Measurements from ENCODE around the gene GLT6D1. TPM values are rescaled to one million over a fixed set of nuclear protein-coding genes. Genes with fewer than 3 reads are reported as not detected.
A peak's percentile ranks its signal among the peaks of the same experiment; 100 is the strongest.

Gene GLT6D1
- total RNA-seq, 1 donor from 2014 or later = not detected

GRCh38 chr9:135608294-135608998, 30.9 kb downstream of the GLT6D1 start:
- no peak for DNase-seq

- DNase-seq = no peak
Observed at GRCh38 chr9:135607401-135608293, 31.7 kb downstream of the GLT6D1 start.

DNA sequence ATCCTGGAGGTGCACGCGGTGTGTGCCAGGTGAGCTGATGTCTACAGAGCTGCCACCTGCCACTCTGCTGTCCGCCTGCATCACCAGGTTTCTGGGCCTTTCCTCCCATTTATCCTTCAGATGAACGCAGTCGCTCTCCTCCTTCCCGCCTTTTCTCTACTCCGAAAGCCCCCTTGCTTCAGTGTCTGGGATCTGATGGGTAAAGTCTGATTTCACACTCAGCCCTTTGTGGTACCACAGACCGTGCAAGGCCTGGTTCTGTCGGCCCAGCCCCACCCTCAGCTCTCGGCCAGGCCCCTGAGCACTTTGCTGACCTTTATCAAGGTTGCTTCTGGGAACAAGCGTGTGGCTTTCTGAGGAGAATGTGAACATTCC, 32.5 kb downstream of the GLT6D1 start:
- no peak for DNase-seq

DNA sequence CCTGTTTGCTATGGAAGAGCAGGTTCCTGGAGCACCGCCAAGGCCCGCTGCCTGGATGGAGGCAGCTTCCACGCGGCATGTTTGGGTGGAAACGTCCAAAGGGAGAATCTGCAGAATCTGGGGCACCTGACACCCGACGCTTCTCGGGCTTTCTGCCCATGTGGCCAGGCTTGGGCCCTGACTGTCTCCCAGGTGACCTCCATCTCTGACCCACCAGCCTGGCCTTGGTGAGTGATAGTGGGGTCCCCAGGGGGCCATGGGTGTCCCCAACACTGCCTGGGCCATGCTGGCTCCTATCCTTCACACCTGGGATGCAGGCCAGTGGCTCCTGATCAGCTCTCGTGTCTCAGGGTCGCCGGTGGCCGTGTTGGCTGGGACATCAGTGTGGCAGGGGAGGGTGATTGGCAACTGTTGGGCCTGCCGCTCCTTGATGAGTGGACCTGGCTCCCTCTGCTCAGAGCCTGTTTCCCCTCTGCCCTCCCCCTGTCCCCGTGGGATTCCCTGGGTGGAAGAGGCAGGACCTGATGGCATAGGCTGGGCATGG, 34.0 kb downstream of the GLT6D1 start:
- peak; percentile 31 for DNase-seq

DNA sequence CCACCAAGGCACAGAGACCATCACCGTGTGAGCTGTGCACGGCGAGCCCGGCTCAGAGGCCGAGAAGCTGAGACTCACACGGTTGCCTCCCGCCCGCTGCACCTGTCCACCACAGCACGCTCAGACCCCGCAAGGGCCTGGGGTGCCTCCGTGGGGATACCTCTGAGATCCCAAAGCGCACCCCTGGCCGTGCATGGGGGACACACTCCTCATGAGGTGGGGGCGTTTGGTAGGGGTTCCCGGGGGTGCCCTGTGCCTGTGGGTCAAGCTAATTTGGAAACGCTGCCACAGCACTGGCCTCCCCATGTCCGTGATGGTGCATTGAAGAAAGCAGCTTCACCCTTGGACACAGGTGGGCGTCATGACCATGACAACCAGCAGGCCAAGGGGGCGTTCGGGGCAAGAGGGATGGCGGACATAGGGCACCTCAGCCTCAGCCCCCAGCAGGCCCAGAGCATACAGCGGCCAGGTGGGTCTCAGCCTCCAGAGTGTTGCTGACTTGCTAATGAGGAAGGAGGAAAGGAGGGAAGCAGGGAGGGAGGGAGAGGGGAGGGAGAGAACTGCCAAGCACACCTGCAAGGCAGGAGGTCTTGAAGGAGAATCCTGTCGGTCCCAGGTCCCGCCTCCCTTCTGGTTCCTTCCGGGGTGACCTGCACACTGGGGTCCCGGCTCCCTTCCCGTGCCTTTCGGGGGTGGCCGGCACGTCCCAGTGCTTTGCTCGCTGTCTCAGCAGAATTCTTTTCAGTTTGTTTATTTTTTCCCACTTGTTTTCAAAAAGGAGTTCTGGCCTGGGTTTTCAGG, 34.7 kb downstream of the GLT6D1 start:
- DNase-seq = no peak

DNA sequence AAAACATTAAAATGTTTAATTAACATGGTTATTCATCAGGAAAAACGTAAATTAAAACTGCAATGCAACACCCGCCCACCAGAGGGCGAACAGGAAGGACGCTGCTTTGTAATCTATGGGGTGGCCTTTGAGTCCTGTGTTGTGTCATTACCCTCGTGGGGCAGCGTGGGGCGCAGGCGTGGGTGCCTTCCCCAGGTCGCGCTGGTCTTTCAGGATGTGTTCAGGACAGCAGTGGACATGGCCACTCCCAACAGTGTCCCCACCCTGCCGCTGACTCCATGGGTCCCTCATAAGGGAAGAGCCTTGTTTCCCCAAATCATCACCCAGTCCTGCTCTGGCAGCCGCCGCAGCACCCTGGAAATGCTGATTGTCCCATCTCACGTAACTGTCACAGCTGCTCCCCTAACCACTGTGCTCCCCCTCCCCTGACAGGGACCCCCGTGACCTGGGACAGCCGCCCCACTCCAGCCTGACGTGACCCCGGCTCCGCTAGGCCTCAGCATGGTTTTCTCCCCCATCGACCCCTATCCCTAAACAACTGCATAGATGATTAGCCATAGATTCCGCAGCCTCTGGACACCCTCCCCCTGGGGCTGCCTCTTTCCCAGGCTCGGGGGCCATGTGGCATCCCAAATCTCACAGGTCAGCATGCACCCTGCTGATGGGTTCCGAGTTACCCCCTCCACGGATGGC, 36.4 kb downstream of the GLT6D1 start:
- DNase-seq = peak; percentile 30

DNA sequence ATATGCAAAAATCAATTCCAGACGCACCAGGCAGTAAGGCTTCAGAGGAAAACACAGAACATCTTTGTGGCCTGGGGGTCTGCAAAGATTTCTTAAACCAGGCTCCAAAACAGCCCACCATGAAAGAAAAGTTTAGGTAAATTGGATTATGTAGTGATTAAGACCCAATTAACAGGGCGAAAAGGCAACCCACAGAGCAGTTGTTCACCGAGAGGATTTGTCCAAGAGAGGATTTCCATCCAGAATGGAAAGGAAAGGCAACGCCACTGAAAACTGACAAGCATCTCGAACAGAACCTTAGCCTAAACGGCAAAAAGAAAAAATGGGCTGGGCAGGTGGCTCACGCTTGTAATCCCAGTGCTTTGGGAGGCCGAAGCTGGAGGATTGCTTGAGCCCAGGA, 37.4 kb downstream of the GLT6D1 start:
- DNase-seq = no peak

DNA sequence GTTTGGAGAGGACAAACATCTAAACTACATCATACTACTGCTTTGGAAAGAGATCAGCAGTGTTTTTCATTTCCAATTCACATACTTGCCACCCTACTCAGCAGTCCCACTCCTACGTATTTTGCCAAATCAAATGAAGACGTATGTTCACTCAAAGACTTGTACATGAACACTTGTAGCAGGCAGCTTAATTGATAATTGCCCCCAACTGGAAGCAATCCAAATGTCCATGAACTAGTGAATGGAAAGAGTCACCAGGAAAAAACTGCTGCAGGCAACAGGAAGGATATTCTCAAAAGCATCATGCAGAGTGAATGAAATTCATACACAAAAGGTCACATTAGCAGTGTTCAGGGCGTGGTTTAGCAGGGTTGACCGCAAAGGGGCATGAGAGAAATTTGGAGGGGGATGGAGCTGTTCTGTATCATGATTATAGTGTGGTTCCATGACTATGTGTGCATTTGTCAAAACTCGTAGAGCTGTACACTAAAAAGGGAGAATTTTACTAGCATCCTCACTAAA, 39.0 kb downstream of the GLT6D1 start:
- DNase-seq = no peak

DNA sequence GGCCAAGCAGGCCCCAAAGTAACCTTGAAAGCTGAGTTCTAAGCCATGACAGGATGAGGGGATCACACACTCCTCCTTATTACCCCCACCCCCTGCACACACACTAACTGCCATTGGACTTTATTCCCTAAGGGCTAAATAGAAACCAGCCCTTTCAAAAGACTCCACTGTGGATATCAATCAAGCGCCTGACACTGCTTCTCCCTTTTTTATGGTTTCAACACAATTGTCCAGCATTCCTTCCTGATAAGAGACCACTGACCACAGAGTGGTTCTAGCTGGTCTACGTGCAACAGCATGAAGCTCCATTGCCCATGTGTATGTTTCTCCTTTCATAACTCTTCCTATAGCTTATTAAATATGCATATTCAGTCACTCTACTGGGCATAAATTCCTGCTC, 43.1 kb downstream of the GLT6D1 start:
- DNase-seq = no peak

GRCh38 chr9:135592625-135593024, 46.7 kb downstream of the GLT6D1 start:
- DNase-seq = no peak

- no peak for DNase-seq
Observed at GRCh38 chr9:135592331-135592590, 47.1 kb downstream of the GLT6D1 start.

- no peak for DNase-seq
Observed at GRCh38 chr9:135591506-135592330, 47.6 kb downstream of the GLT6D1 start.

DNA sequence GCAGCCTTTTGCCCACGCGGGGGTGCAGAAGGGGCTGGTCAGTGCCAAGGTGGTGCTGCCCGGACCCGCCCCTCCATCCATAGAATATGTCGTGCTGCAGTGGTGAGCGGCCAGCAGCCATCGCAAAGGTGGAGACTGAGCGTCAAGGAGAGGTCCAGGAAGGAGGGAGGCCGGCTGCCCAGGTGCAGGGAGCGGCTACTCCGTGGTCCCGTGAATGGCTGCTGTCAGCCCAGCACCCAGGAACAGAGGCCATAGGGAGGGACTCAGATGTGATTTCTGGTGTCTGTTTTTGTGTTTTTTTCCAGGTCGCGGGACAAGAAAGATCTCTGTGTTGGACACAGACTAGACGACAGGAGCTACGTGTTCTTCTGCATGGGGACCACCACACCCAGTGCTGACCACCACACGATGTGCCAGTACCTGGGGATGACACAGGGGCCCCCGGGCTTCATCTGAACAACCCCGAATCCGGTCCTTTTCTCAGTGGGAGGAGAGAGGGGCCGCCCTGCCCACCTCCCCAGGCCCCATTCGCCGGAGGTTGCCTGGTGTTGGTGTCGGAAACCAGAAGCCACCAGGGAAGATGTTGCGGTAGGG, 48.8 kb downstream of the GLT6D1 start:
- DNase-seq = no peak

GRCh38 chr9:135589596-135590485, 49.5 kb downstream of the GLT6D1 start:
- DNase-seq = no peak

DNA sequence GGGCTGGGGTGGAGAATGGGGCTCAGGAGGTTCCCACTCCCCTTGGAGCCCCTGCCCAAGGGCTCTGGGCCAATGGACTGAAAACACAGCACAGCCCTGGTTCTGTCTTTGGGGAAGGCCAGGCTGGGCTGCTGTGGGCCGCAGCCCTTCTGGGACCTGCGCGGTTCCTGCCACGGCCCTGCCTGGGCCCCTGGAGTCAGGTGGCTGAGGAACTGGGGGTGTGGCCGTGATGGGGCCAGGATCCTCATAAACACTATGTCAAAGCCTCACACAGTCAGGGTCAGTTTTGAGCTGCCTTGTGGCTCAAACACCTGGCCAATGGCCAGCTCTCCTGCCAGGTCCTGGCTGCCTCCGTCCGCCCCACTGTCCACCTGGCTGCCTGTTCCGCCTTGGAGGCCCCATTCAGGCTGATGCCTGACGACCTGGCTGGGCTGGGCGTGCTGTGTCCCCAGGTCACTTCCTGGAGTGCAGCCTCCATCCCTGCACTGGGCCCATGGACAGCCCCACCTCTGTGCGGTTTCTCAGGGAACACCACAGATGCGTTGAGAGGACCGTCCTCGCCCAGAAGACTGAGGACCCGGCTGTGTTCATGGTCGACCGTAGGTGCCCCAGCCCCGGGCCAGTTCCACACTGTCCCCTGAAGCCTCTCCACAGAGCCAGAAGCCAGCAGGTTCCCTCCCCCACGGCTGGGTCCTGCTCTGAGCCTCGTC, 50.3 kb downstream of the GLT6D1 start:
- DNase-seq = no peak

DNA sequence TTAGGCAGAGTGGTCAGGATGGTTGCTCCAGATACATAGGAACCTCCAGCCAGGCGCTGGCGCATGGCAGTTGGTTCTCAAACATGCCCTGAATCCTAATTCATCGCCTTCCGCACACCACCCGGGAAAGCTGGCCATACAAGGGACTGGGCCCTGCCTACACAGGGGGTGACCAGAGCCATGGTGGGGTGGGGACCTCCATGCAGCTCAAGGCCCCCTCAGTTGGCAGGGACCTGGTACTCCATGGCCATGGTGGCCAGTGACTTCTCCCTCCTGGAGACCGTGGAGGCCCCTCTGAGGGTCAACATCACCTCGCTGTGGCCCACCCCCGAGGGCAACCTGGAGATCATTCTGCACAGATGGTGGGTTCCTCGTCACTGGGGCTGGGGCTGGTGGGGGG, 51.0 kb downstream of the GLT6D1 start:
- DNase-seq = no peak

DNA sequence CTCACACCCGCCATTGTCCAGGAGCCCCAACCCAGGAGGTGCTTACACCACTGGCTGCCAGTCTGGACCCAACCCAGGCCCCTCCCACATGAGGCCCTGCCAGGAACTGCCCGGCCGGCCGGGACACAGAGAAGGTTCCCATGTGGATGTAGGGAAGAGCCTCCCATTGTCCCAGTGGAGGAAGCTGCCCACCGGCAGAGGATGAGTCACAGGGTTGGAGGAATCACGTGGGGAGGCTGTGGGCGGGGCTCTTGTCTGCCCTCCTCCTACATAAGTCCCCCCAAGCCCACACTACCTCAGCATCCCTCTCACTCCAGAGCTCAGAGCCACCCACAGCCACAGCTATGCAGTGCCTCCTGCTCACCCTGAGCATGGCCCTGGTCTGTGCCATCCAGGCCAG, 51.7 kb downstream of the GLT6D1 start:
- DNase-seq = no peak

- no peak for DNase-seq
Observed at GRCh38 chr9:135586601-135587109, 52.7 kb downstream of the GLT6D1 start.

GRCh38 chr9:135584934-135585333, 54.4 kb downstream of the GLT6D1 start:
- no peak for DNase-seq

Measured in tongue (tissue), 2 donors.